SH-SY5Y (cell line): Measurements from ENCODE around the gene OBI1.

Experiments
- GATA2 ChIP-seq: IDR thresholded peaks from 2 replicates; pipeline ENCODE4 v1.6.1; 2011; ENCODE audit warnings: mild to moderate bottlenecking, low read depth, low read length
- GATA3 ChIP-seq: IDR thresholded peaks from 2 replicates; pipeline ENCODE4 v1.6.1; 2011; ENCODE audit warnings: low read depth, mild to moderate bottlenecking, low read length, moderate library complexity

GRCh38 chr13:78601874-78602560, 56.9 kb downstream of the OBI1 start:
- TF ChIP-seq GATA2 (no peak), GATA3 (no peak)
